Stimulated activated CD4-positive, alpha-beta T cell treated with anti-CD3 and anti-CD28 coated beads, Interleukin-1b, Interleukin-23, amount 100 ng/mL, for 48 hours (primary cell): ENCODE results near the gene NCAM2.
"Not testable (repeated sequence)": the region's sequence is repeated elsewhere in the genome, so short reads cannot be mapped to it uniquely, and the experiment has no call there.

Experiments used
- DNase-seq: peaks from one replicate; pipeline ENCODE4 v3.0.0-alpha.2; 2020

NCAM2 gene

GRCh38 chr21:21345872-21346271, 347.7 kb downstream of the NCAM2 start:
- no peak for DNase-seq

GRCh38 chr21:21366277-21366676, 368.1 kb downstream of the NCAM2 start:
- no peak for DNase-seq

- no peak for DNase-seq
Observed at GRCh38 chr21:21367583-21367982, 369.4 kb downstream of the NCAM2 start.

GRCh38 chr21:21373969-21374368, 375.8 kb downstream of the NCAM2 start:
- DNase-seq, result no peak

GRCh38 chr21:21383126-21383525, 384.9 kb downstream of the NCAM2 start:
- no peak for DNase-seq

GRCh38 chr21:21384977-21385376, 386.8 kb downstream of the NCAM2 start:
- no peak for DNase-seq

GRCh38 chr21:21385404-21385803, 387.2 kb downstream of the NCAM2 start:
- no peak for DNase-seq

- no peak for DNase-seq
Observed at GRCh38 chr21:21387916-21388315, 389.7 kb downstream of the NCAM2 start.

GRCh38 chr21:21394064-21394463, 395.9 kb downstream of the NCAM2 start:
- DNase-seq, result no peak

GRCh38 chr21:21396424-21396823, 398.2 kb downstream of the NCAM2 start:
- no peak for DNase-seq

- no peak for DNase-seq
Observed at GRCh38 chr21:21397464-21397863, 399.3 kb downstream of the NCAM2 start.

- no peak for DNase-seq
Observed at GRCh38 chr21:21401444-21401843, 403.2 kb downstream of the NCAM2 start.

GRCh38 chr21:21402187-21402586, 404.0 kb downstream of the NCAM2 start:
- not testable (repeated sequence) for DNase-seq

- not testable (repeated sequence) for DNase-seq
Observed at GRCh38 chr21:21404261-21404660, 406.1 kb downstream of the NCAM2 start.

- DNase-seq, result no peak
Observed at GRCh38 chr21:21406921-21407320, 408.7 kb downstream of the NCAM2 start.

GRCh38 chr21:21412096-21412495, 413.9 kb downstream of the NCAM2 start:
- no peak for DNase-seq

GRCh38 chr21:21415741-21416140, 417.5 kb downstream of the NCAM2 start:
- DNase-seq, result no peak

GRCh38 chr21:21434944-21435343, 436.7 kb downstream of the NCAM2 start:
- DNase-seq, result no peak

GRCh38 chr21:21436012-21436534, 437.9 kb downstream of the NCAM2 start:
- no peak for DNase-seq

- DNase-seq, result no peak
Observed at GRCh38 chr21:21439761-21440160, 441.6 kb downstream of the NCAM2 start.

GRCh38 chr21:21457077-21457476, 458.9 kb downstream of the NCAM2 start:
- DNase-seq, result no peak

- no peak for DNase-seq
Observed at GRCh38 chr21:21458124-21458631, 460.0 kb downstream of the NCAM2 start.

GRCh38 chr21:21460979-21461378, 462.8 kb downstream of the NCAM2 start:
- DNase-seq, result no peak

- DNase-seq, result no peak
Observed at GRCh38 chr21:21463456-21463855, 465.2 kb downstream of the NCAM2 start.

- DNase-seq, result no peak
Observed at GRCh38 chr21:21464684-21465083, 466.5 kb downstream of the NCAM2 start.
